HL-60 (cell line): ENCODE measurements around the gene ARMC7.

ENCODE experiments used
- CTCF ChIP-seq: IDR thresholded peaks from one replicate; pipeline ENCODE4 v1.5.1; 2011; ENCODE audit warnings: low read length, control low read depth, inconsistent platforms; ENCODE audit not compliant: insufficient read depth
- GABPA ChIP-seq: IDR thresholded peaks from 2 replicates; pipeline ENCODE4 v1.6.1; 2012; ENCODE audit warnings: low read depth

GRCh38 chr17:75063626-75064025, 46.1 kb upstream of the ARMC7 start:
- TF ChIP-seq CTCF (no peak), GABPA (no peak)
